ENCODE results near the gene ERCC2. TPM values are rescaled to one million over a fixed set of nuclear protein-coding genes. Genes with fewer than 3 reads are reported as not detected.

The ERCC2 gene
- total and polyA plus RNA-seq, 2 of the 8 experiments (the other 6 are each of a cell fraction or from before 2014, with no cell fraction given): 107 to 117 TPM

DNA sequence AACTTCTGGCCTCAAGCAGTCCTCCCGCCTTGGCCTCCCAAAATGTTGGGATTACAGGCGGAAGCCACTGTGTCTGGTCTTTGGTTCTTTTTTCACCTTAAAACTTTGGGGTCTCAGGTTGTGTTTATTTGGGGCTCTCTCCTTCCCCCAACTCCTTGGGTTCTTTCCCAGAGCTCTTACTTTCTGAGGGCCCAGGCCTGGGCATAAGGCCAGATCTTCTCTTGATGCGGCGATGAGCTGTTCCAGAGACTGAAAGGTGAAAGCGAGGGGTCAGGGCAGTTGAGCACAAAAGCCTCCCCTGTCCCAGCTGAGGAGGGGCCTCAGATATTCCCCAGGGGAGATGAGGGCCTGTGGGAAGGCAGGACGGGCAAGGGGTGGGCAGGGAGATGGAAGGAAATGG lies 43.1 kb upstream of the ERCC2 start:
- Histone ChIP-seq H2BK15ac (ENCODE audit: low read length) (no peak overlapping the region), H3K14ac (ENCODE audit: insufficient read length) (no peak overlapping the region), H3K27me3 (replicated peaks in 1 of 4; ENCODE audit: control insufficient read depth in 3 of 4, extremely low read depth in 1 of 4, insufficient read depth in 3 of 4, low read length in 3 of 4) (no peaks in the 10 kb centered on the region), H3K18ac (ENCODE audit: extremely low read depth, low read length) (no peak overlapping the region), H4K5ac (ENCODE audit: insufficient read length, low read depth, low read length) (no peak overlapping the region), H2AFZ (ENCODE audit: low read length) (no peak overlapping the region), H3K4ac (replicated peaks; ENCODE audit: insufficient read length, low read depth, low read length) (no peak overlapping the region), H3K4me3 (ENCODE audit: extremely low read depth in 1 of 4, insufficient read depth in 2 of 4, low read depth in 3 of 4, low read length in 4 of 4) (no peak overlapping the region), H3K9ac (replicated peaks in 1 of 4; ENCODE audit: extremely low read depth in 1 of 4, low read depth in 3 of 4, low read length in 3 of 4) (no peak overlapping the region), H4K8ac (ENCODE audit: extremely low read depth, insufficient read depth, low read length) (no peak overlapping the region), H3K9me3 (ENCODE audit: insufficient read depth in 2 of 2, low read depth in 1 of 2, low read length in 1 of 2) (no peaks in the 10 kb centered on the region), H3K56ac (replicated peaks; ENCODE audit: insufficient read length, low read depth, low read length) (no peak overlapping the region), H3K23ac (ENCODE audit: insufficient read length) (no peak overlapping the region), H4K91ac (replicated peaks; ENCODE audit: insufficient read length, low read length) (no peak overlapping the region), H3K4me2 (ENCODE audit: insufficient read depth in 1 of 2, low read depth in 2 of 2, low read length in 2 of 2) (no peak overlapping the region), H3K36me3 (ENCODE audit: control insufficient read depth in 2 of 4, insufficient read depth in 4 of 4, low read length in 3 of 4) (peaks cover 5 to 25% (median 13%) of the 10 kb centered on the region in 4 experiments; a peak in 6 of 8 replicates), H3K23me2 (ENCODE audit: low read depth, low read length) (peaks cover 2% of the 10 kb centered on the region; the same call in 1 of the 2 replicates), H4K20me1 (replicated peaks in 1 of 2; ENCODE audit: control insufficient read depth in 1 of 2, insufficient read depth in 2 of 2, low read length in 2 of 2) (peaks cover 0 to 5% of the 10 kb centered on the region in 2 experiments), H2BK20ac (ENCODE audit: low read length) (no peak overlapping the region), H2BK5ac (ENCODE audit: low read depth, low read length) (no peak overlapping the region), H2BK12ac (ENCODE audit: low read depth, low read length) (no peak overlapping the region), H3K79me1 (ENCODE audit: low read depth, low read length) (no peaks in the 10 kb centered on the region), H3K79me2 (ENCODE audit: control insufficient read depth in 1 of 2, insufficient read depth in 2 of 2, low read length in 2 of 2) (no peaks in the 10 kb centered on the region), H3K4me1 (replicated peaks in 1 of 4; ENCODE audit: control insufficient read depth in 3 of 4, insufficient read depth in 4 of 4, low read length in 3 of 4) (no peaks in the 10 kb centered on the region), H2AK5ac (ENCODE audit: low read depth, low read length) (no peak overlapping the region), H2BK120ac (replicated peaks; ENCODE audit: low read depth, low read length) (no peak overlapping the region), H3K27ac (ENCODE audit: low read depth, low read length) (no peak overlapping the region)
- ChIA-PET CTCF (ENCODE audit: partially characterized antibody) (interaction anchor here (1.0 to 2.3 kb wide), 6 partner anchors 10 to 72 kb away, joined by 3 to 7 read pairs (median 6); partner anchors contain the start of gene PPP1R13L), POLR2A (ENCODE audit: partially characterized antibody) (interaction anchor here (1.6 to 2.3 kb wide), 5 partner anchors 8 to 47 kb away, joined by 4 to 11 read pairs (median 6); partner anchors contain the start of genes ERCC1 and PPP1R13L)
- WGBS, 2 experiments (ENCODE audit: extremely low coverage in 1 of 2, insufficient coverage in 1 of 2, insufficient read length in 1 of 2, insufficient replicate concordance in 2 of 2, low coverage in 1 of 2, low lambda C conversion rate in 2 of 2, missing lambda C conversion rate in 1 of 2): 82% methylated on average over 6 of the region's 6 CpGs; no CpG with 5 or more reads in 1 of the 2 experiments
- no peak for DNase-seq (ENCODE audit: low read depth in 1 of 2, low spot score in 2 of 2)
- no peak for FAIRE-seq
- TF ChIP-seq SUZ12 (IDR thresholded peaks at IDR 0.05; ENCODE audit: low read length) (no peak), NRF1 (IDR thresholded peaks at IDR 0.05; ENCODE audit: low read depth, low read length) (no peak), HDAC2 (IDR thresholded peaks at IDR 0.05; ENCODE audit: borderline replicate concordance in 1 of 2, low read depth in 2 of 2, low read length in 2 of 2) (no peak), KDM4A (IDR thresholded peaks at IDR 0.05; ENCODE audit: low read depth, low read length, severe bottlenecking) (no peak)
